ENCODE results near the gene TBCK. TPM values are rescaled to one million over a fixed set of nuclear protein-coding genes. Genes with fewer than 3 reads are reported as not detected.

Gene TBCK
- total and polyA plus RNA-seq, 4 donors: 4.9 to 25.5 (median 15.8) TPM

DNA sequence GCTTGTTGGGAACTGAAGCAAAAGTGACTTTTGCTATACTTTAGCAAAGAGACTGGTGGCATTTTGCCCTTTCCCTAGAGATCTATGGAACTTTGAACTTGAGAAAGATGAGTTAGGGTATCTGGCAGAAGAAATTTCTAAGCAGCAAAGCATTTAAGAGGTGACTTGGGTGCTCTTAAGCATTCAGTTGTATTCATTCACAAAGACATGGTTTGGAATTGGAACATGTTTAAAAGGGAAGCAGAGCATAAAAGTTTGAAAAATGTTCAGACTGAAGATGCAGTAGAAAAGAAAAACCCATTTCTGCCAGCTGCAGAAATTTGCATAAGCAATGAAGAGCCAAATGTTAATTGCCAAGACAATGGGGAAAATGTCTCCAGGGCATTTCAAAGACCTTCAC, 21.9 kb upstream of the TBCK start:
- no peak overlapping the region for H3K4me3 ChIP-seq (ENCODE audit: low read depth in 1 of 3, low read length in 3 of 3)
- H3K27me3 ChIP-seq (ENCODE audit: control insufficient read depth in 4 of 4, insufficient read depth in 4 of 4, low read length in 3 of 4): no peaks in the 10 kb centered on the region
- no peak overlapping the region for H3K27ac ChIP-seq (ENCODE audit: low read depth in 1 of 2, low read length in 2 of 2)
- no peak overlapping the region for H3K9ac ChIP-seq (ENCODE audit: low read depth in 1 of 2, low read length in 2 of 2)
- TF ChIP-seq, protein P1, sequence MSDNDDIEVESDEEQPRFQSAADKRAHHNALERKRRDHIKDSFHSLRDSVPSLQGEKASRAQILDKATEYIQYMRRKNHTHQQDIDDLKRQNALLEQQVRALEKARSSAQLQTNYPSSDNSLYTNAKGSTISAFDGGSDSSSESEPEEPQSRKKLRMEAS (IDR thresholded peaks at IDR 0.05): no peak
- no peak for TF ChIP-seq HNF4A (conservative IDR thresholded peaks at IDR 0.05)
- TF ChIP-seq, protein P2, sequence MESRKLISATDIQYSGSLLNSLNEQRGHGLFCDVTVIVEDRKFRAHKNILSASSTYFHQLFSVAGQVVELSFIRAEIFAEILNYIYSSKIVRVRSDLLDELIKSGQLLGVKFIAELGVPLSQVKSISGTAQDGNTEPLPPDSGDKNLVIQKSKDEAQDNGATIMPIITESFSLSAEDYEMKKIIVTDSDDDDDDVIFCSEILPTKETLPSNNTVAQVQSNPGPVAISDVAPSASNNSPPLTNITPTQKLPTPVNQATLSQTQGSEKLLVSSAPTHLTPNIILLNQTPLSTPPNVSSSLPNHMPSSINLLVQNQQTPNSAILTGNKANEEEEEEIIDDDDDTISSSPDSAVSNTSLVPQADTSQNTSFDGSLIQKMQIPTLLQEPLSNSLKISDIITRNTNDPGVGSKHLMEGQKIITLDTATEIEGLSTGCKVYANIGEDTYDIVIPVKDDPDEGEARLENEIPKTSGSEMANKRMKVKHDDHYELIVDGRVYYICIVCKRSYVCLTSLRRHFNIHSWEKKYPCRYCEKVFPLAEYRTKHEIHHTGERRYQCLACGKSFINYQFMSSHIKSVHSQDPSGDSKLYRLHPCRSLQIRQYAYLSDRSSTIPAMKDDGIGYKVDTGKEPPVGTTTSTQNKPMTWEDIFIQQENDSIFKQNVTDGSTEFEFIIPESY (IDR thresholded peaks at IDR 0.05): no peak
- no peak for TF ChIP-seq JUND (IDR thresholded peaks at IDR 0.05)
- TF ChIP-seq ATF3 (IDR thresholded peaks at IDR 0.05): no peak
- TF ChIP-seq TAF1 (conservative IDR thresholded peaks at IDR 0.05): no peak
- no peak for TF ChIP-seq GABPA (IDR thresholded peaks at IDR 0.05 in 1 of 2, conservative IDR thresholded peaks at IDR 0.05 in 1 of 2)
- no peak for TF ChIP-seq SP1 (IDR thresholded peaks at IDR 0.05)
- no peak for TF ChIP-seq NR2F2 (IDR thresholded peaks at IDR 0.05)
- no peak for TF ChIP-seq FOXA2 (IDR thresholded peaks at IDR 0.05)
- no peak for TF ChIP-seq RXRA (IDR thresholded peaks at IDR 0.05)
- TF ChIP-seq FOXA1 (IDR thresholded peaks at IDR 0.05): no peak
- TF ChIP-seq CTCF (IDR thresholded peaks at IDR 0.05; ENCODE audit: low read depth, low read length, missing input control): no peak
- no peak for DNase-seq (ENCODE audit: low spot score)
- peaks cover 11 to 32% (median 21%) of the 10 kb centered on the region in 4 donors for H3K36me3 ChIP-seq (ENCODE audit: control insufficient read depth in 4 of 4, insufficient read depth in 3 of 4, low read depth in 1 of 4, low read length in 3 of 4)
- H3K9me3 ChIP-seq (ENCODE audit: control insufficient read depth in 4 of 4, low read length in 3 of 4): no peaks in the 10 kb centered on the region
- H3K4me1 ChIP-seq (ENCODE audit: control insufficient read depth in 4 of 4, insufficient read depth in 4 of 4, low read length in 3 of 4): peaks cover 0 to 7% (median 5%) of the 10 kb centered on the region in 4 donors

DNA sequence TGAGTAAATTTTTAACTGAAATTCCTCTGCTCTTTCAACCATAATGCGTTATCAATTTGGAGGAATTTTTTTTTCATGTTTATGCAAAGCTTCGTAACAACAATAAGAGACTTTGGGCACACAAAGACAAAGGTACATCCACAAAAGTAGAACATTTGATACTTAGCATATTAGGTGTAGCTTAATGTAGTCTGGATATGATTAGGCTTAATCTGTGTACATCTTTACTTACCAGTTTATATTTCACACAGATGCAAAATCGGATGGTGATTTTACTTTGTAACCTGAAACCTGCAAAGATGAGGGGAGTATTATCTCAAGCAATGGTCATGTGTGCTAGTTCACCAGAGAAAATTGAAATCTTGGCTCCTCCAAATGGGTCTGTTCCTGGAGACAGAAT, 20.6 kb upstream of the TBCK start:
- 97% methylated on average over 3 of the region's 3 CpGs for WGBS
- TF ChIP-seq EGR1 (IDR thresholded peaks at IDR 0.05; ENCODE audit: low read depth in 2 of 2) (no peak), FOXA2 (IDR thresholded peaks at IDR 0.05) (no peak), FOXA1 (IDR thresholded peaks at IDR 0.05) (no peak), NR2F2 (IDR thresholded peaks at IDR 0.05) (no peak), YY1 (IDR thresholded peaks at IDR 0.05) (no peak), ATF3 (IDR thresholded peaks at IDR 0.05) (no peak), CTCF (IDR thresholded peaks at IDR 0.05; ENCODE audit: low read depth, low read length, missing input control) (no peak), TAF1 (conservative IDR thresholded peaks at IDR 0.05) (no peak), RXRA (IDR thresholded peaks at IDR 0.05) (no peak), HNF4G (IDR thresholded peaks at IDR 0.05) (no peak), JUND (IDR thresholded peaks at IDR 0.05) (no peak), SP1 (IDR thresholded peaks at IDR 0.05) (no peak), HNF4A (conservative IDR thresholded peaks at IDR 0.05) (no peak), GABPA (IDR thresholded peaks at IDR 0.05 in 1 of 2, conservative IDR thresholded peaks at IDR 0.05 in 1 of 2) (no peak), RAD21 (IDR thresholded peaks at IDR 0.05) (no peak), REST (IDR thresholded peaks at IDR 0.05) (no peak)
- TF ChIP-seq, protein P2 (IDR thresholded peaks at IDR 0.05): no peak
- TF ChIP-seq, protein P1 (IDR thresholded peaks at IDR 0.05): no peak
- DNase-seq (ENCODE audit: low spot score): no peak
- Histone ChIP-seq H3K27me3 (ENCODE audit: control insufficient read depth in 4 of 4, insufficient read depth in 4 of 4, low read length in 3 of 4) (no peaks in the 10 kb centered on the region), H3K27ac (ENCODE audit: low read depth in 1 of 2, low read length in 2 of 2) (no peak overlapping the region), H3K9me3 (ENCODE audit: control insufficient read depth in 4 of 4, low read length in 3 of 4) (no peaks in the 10 kb centered on the region), H3K9ac (ENCODE audit: low read depth in 1 of 2, low read length in 2 of 2) (no peak overlapping the region), H3K4me3 (ENCODE audit: low read depth in 1 of 3, low read length in 3 of 3) (no peak overlapping the region), H3K4me1 (ENCODE audit: control insufficient read depth in 4 of 4, insufficient read depth in 4 of 4, low read length in 3 of 4) (peaks cover 2 to 10% (median 9%) of the 10 kb centered on the region in 4 donors), H3K36me3 (ENCODE audit: control insufficient read depth in 4 of 4, insufficient read depth in 3 of 4, low read depth in 1 of 4, low read length in 3 of 4) (peaks cover 12 to 33% (median 24%) of the 10 kb centered on the region in 4 donors)

All from liver (tissue), 9 donors.